HG02588 (cell line): ENCODE results near the gene SEC63.

Source experiments
- ATAC-seq: cut with Tn5 transposase; IDR thresholded peaks from one replicate; pipeline ENCODE4 v1.9.1; 2021; ENCODE audit warnings: mild to moderate bottlenecking, moderate library complexity; ENCODE audit not compliant: unreplicated experiment

SEC63 gene

DNA sequence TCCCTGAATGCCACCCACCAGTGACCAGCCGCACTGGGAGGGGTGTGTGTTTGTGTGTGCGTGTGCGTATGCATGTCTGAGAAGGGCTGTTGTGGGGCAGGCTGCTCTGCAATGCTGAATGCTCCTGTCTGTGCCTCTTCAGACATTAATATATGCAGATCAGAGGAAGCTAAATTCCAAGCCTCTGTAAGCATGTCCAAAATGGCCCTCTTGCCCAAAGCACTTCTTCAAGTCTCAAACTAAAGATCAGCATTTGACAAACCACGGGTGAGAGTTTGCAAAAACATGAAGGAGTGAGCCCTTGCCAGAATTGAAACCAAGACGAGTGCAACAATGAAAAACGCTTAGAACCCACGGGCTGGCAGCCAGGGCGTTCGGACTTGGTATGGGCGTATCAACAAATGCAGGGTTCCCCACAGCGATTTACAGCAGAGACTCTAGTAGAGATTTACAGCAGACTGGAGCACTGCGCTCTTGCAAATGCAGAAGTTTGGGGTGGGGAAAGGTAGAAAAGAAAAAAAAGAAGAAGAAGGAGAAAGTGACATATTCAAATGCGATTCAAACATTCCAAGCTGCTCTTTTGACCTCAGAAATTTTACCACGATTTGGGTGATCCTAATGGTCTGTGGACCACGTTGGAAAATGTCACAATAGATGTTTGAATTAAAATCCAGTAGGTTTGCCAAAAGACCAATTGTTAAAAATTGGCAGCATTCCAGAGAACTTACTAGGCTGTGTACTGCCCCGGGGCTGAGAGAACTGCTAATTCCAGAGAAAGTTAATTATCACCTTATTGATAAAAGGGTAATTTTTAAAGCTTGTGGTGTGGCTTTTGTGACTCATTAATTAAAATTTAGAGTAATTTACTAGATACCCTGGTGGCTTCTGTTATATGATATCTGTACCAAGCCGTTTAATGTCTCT is 137.4 kb downstream of the SEC63 start:
- no peak for ATAC-seq

DNA sequence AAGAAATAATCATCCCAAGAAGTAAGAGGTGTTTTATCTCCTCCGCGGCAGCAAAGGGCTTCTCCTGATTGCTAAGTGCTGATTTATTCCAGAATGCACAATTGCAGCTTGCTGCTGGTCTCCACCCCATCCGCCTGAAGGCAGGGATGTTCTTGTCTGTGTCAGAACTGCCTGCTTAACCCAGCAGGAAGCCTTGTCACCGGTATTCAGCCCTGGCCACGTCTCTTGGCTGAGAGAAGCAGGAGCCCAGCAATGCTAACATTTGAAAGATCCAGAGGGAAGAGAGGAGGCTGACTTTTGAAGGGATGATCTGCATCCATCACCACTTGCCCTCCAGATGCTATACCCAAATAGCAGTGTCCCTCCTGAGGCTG is 138.1 kb downstream of the SEC63 start:
- no peak for ATAC-seq

DNA sequence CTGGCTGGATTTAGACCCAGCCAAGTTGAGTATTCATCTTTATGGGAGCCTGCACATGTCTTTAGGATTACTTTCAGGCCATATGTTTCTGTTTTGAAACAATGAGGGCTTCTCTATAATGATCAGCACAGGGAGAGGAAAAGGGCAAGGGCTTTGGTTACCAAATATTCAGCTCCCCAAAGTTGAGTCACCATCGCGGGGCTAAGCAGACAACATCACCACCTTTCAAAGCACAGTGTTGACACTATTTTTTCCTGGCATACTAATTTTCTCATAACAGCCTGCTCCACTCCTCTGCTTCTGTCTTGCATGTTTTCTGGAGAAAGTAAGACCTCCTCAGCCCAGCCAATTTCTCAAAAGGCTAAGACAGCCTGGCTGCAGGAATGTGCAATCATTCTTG is 138.8 kb downstream of the SEC63 start:
- no peak for ATAC-seq

DNA sequence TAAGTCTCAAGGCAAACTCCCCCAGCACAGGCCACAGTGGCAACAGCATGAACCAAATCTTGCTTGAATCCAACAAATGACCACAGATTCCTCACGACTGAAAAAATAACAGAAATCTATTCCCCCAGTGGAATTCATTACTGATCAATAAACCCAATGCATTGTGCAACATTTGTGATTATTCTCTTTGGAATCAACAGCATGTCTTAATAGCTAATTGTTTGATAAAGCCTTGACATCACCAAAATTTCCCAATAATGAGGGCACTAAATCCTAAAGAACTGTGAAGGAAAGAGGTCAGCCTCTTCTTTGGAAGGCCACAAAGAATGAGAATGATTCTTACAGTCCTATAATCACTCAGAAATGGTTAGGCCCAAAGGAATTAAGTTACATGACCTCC is 139.7 kb downstream of the SEC63 start:
- ATAC-seq: no peak

DNA sequence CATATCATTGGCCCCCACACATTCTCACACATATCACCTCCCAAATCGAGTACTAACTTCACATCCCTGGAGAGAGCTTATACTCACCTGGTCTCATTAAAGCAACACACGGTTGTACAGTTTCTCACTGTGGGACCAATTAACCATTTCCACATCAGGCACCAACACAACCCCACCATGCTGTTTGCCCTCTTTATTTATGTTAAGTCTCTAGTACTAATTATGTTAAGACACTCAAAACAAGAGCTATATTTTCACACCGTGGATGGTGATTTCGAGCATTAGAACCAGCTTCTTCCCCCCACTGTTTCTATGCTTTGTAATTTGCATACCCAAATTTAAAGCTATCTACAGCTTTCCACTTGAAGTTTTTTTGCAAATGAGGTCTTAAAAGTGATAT is 140.2 kb downstream of the SEC63 start:
- no peak for ATAC-seq
